Coronary artery (tissue), 2 donors: ENCODE measurements around the gene DDX28.
"Not testable (repeated sequence)": the region's sequence is repeated elsewhere in the genome, so short reads cannot be mapped to it uniquely, and the experiment has no call there.

Source experiments
- DNase-seq: peaks from one replicate; pipeline ENCODE4 v3.0.0-alpha.2; 2017; ENCODE audit warnings: low spot score
- H3K27ac ChIP-seq, 2 donors: fragments of 200-600 bp; sonication (generic); one replicate each; pipeline ENCODE4 v1.5.1; 2016 to 2019
- H3K4me3 ChIP-seq: fragments of 200-600 bp; sonication (generic); 2 replicates; pipeline ENCODE4 v1.5.1; 2016; ENCODE audit warnings: mild to moderate bottlenecking, moderate library complexity
- CTCF ChIP-seq: fragments of 200-600 bp; sonication (generic); IDR thresholded peaks from one replicate; pipeline ENCODE4 v1.5.1; 2019; ENCODE audit warnings: antibody characterized with exemption

Gene DDX28

GRCh38 chr16:68022278-68022727 lies 729 bp downstream of the DDX28 start:
- no peak for DNase-seq
- H3K27ac ChIP-seq = peak overlapping the region; percentile 68 to 92
- peak overlapping the region; percentile 99 for H3K4me3 ChIP-seq
- TF ChIP-seq CTCF = no peak

GRCh38 chr16:68021490-68021889 lies 1.5 kb downstream of the DDX28 start:
- H3K27ac ChIP-seq = no peak overlapping the region
- no peak for TF ChIP-seq CTCF
- no peak for DNase-seq
- no peak overlapping the region for H3K4me3 ChIP-seq

- no peak overlapping the region for H3K4me3 ChIP-seq
- DNase-seq = no peak
- no peak for TF ChIP-seq CTCF
- no peak overlapping the region for H3K27ac ChIP-seq
Observed at GRCh38 chr16:68019167-68019680, 3.8 kb downstream of the DDX28 start.

- DNase-seq = no peak
Observed at GRCh38 chr16:68015681-68016080, 7.4 kb downstream of the DDX28 start, which contains the start of gene DPEP2NB. TSS of gene DPEP2NB (minus strand) at chr16:68015911. CDS start at chr16:68015770, 141 bp downstream.

GRCh38 chr16:68013440-68013839 lies 9.6 kb downstream of the DDX28 start:
- H3K27ac ChIP-seq = no peak overlapping the region
- no peak overlapping the region for H3K4me3 ChIP-seq
- no peak for DNase-seq
- TF ChIP-seq CTCF = no peak

More at GRCh38 chr16:68015681-68016080, 7.4 kb downstream of the DDX28 start, which contains the start of gene DPEP2NB:
- Histone ChIP-seq H3K27ac (no peak within 1 kb of the TSS), H3K4me3 (no peak within 1 kb of the TSS)
- TF ChIP-seq CTCF = no peak

- H3K4me3 ChIP-seq, H3K27ac ChIP-seq, DNase-seq: not testable (repeated sequence)
Observed at GRCh38 chr16:68009872-68010271, 13.2 kb downstream of the DDX28 start.

GRCh38 chr16:68009157-68009735 lies 13.8 kb downstream of the DDX28 start:
- Histone ChIP-seq H3K27ac (no peak overlapping the region), H3K4me3 (no peak overlapping the region)
- no peak for DNase-seq
- no peak for TF ChIP-seq CTCF
